Stimulated activated CD4-positive, alpha-beta T cell treated with anti-CD3 and anti-CD28 coated beads, Interleukin-4, amount 100 ng/mL, for 48 hours (primary cell): ENCODE measurements around the gene TBX20.
"Not testable (repeated sequence)": the region's sequence is repeated elsewhere in the genome, so short reads cannot be mapped to it uniquely, and the experiment has no call there.

Source experiments
- DNase-seq, 2 donors: peaks; one replicate each; pipeline ENCODE4 v3.0.0-alpha.2; 2020; ENCODE audit warnings: low read depth in 2 of 2

Gene TBX20

DNA sequence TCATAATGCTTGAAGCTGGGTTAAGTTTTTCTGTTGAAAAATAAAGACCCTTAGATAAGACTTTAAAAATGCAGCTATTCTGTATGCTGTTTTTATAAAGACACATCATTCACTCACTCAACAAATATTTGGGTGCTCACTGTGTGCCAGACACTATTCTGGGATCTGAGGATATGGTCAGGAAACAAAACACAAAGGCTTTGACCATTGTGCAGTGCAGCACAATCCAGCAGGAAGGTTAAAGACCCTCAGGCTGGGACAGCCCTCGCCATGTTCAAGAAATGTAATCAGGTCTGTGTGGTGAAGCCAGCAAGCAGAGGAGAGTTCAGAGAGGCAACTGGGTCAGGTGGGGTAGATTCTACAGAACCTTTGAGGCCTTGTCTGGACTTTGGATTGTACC lies 31.5 kb downstream of the TBX20 start:
- DNase-seq, result not testable (repeated sequence)

- DNase-seq, result not testable (repeated sequence)
Observed at GRCh38 chr7:35220176-35220575, 33.7 kb downstream of the TBX20 start.

DNA sequence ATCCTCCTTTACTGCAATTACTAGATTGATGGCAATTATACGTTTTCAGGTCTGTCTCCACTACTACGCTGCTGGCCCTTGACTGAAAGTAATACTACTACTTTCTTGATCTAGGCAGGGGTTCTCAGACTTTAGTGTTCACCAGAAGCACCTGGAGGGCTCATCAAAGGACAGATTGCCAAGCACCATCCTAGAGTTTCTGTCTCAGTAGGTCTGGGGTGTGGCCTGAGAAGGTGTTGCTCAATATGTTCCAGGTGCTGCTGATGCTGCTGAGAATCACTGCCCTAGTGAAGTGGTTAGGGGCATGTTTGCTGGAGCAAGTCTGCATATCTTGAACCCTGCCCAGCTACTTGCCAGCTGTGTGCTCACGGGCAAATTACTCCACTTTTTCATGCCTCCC lies 37.9 kb downstream of the TBX20 start:
- DNase-seq, result not testable (repeated sequence)

DNA sequence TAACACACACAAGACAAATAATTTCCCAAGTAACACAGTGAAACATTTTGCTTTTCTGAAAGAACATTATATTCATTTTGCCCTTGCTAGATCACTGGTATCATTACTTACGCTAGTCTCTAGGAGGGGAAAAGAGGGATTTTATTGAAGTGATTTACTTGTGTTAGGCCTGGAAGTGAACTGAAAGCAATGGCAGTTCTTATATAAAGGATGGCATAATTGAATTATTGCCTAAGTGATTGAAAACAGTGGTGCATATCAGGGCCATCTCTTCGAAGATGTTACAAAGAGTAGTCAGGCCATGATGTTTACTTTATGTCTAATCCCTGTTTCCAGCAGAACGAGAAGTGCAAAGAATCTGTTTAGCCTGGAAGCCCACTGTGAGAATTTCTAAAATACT lies 38.8 kb downstream of the TBX20 start:
- DNase-seq, result not testable (repeated sequence)

- DNase-seq, result not testable (repeated sequence)
Observed at GRCh38 chr7:35206924-35207323, 47.0 kb downstream of the TBX20 start.

GRCh38 chr7:35204850-35205249 lies 49.0 kb downstream of the TBX20 start:
- DNase-seq, result not testable (repeated sequence)

GRCh38 chr7:35204031-35204430 lies 49.9 kb downstream of the TBX20 start:
- not testable (repeated sequence) for DNase-seq

- DNase-seq, result not testable (repeated sequence)
Observed at GRCh38 chr7:35202353-35202752, 51.5 kb downstream of the TBX20 start.

DNA sequence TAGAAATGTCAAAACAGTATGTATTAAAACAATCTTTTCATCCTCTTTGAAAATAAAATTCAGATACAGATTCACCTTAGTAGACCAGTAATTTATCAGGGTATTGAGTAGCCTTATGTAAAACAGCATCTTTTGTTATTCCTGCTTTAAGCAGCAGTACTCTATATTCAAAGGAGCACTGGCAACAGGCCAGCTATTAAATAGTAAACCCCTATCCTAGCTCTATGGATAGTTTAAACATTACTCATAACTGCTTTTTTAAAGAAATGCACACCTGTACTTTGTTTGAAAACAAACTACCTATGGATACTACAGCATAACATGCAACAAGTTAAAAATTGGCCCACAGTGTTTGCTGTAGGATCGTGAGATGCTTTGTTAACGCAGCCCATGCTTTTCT lies 53.7 kb downstream of the TBX20 start:
- DNase-seq, result not testable (repeated sequence)

DNA sequence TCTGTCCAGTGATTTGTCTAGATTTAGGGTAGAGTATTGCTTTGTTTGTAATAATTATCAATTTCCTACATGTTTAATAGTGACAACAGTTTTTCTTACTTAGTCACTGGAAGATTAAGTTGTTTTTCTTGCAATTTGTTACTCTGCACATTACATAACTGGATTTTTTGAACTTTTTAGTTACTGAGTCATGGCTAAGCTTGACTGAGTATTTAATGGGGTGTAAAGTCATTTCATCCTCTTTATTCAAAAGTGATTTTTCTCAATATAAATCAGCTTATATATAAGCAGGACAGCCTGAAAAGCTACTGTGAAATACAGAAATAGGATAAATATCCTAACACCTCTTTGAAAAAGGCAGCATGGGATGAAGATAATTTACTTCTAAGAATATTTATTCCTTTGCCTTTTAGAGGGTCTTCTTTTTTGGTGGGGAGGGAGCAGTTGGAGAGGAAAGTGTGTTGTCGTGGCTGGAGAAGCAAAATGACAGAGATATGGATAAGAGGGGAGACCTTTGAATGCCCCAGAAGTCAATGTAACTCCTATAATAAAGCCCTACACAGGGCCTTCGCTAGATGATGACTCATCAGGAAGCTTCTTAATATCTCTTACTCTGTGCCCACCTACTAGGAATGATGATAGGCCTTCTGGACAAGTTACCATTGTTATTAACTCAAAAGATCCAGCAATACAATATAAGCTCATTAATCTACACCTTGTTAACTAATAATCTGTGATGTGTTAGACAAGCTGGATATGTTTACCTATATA lies 55.3 kb downstream of the TBX20 start:
- DNase-seq, result not testable (repeated sequence)

GRCh38 chr7:35191571-35191970 lies 62.3 kb downstream of the TBX20 start:
- DNase-seq, result not testable (repeated sequence)

- not testable (repeated sequence) for DNase-seq
Observed at GRCh38 chr7:35190146-35190773, 63.6 kb downstream of the TBX20 start.

DNA sequence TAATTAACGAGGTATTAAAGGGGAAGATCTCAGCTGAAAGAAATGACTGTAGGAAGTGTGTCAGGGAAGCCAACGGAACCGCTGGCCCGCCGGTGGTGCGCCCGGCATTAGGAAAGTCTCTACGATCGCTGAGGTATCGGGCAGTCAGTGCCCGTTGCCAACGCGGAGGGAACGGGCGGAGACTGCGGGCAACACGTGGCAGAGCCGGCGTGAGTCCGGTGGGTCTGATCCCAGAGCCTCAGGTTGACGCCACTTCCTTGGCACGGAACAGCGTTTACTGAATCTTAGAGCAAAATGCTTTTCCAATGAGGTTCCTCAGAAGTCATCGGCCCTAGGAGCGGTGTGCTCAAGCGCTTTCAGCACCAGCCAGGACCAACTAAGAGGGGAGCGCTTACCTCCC lies 67.1 kb downstream of the TBX20 start:
- not testable (repeated sequence) for DNase-seq

DNA sequence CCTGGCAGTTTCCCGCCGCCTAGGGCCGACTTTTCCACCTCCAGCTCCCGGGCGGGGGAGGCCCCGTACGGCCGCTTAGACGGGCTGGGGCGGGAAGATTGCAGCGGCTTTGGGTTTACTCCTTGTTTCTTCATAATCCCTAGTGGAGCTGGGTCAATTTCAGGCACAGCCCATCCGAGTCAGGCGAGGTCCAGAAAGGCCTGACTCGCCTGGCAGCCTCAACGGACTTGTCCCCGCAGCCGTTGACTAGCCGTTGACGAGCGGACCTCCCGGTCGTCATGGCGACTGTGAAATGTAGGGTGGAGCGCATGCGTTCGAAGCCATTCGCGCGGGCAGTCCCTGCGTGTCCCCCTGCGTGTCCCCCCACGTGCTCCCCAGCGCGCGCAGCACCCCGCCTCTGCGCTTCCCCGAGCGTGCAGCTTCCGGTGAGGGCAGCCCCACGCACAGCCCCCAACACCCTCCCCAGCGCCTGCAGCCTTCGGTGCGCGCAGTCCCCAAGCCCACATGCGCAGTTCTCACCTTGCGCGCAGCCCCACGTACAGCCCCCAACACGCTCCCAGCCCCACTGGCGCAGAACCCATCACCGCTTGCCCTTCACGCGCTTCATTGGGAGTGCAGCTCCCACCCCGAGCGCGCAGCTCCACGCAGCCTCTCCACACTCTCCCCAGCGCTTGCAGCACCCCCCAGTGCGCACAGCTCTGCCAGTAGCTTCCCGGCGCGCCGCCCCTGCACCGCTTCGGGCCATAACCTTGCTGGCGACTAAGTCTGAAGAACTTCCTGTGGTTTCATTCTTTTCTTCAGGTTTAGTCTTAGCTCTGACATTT lies 67.8 kb downstream of the TBX20 start:
- no peak for DNase-seq

DNA sequence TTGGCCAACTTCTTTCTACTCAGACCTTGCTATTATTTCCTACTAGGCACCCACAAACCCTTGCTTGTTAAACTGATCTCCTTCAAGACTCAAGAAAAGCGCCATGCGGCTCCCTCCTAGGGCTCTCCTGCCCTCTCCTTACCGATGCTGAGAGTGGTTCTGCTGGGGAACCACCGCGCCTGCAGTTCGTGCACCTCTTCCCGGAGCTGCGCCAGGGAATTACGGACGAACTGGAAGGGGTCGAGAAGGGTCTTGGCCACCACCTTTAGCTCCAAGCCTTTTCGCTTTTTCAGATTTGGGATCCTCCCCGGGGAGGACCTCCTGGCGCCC lies 68.4 kb downstream of the TBX20 start:
- not testable (repeated sequence) for DNase-seq

GRCh38 chr7:35184961-35185360 lies 68.9 kb downstream of the TBX20 start:
- DNase-seq, result not testable (repeated sequence)

DNA sequence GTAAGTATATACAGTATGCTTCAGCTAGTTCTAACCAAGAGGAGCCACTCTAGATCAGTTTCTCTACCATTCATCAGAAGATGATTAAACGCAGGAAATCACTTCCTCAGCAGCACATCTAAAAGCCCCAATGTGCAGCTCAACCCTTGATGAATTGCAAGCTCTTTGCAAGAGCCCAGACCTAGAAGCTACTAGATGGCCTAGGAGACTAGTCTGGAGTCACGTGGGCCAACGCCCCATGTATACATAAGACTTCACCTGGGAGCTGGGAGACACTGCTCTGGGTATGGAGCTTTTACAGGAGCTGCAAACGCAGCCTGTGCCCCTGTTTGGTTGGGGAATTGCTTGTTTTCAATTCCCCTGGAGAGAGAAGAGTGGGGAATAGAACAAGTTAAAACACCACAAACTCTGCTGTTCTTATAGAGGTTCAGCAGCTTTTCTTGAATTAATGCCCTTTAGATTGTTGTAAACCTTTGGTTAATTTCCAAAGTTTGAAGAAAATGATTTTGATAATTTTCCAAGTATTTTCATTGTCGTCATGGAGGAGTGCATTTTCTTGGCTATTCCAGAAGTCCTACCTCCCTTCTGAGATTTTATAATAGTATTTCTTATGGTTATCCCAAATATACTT lies 69.9 kb downstream of the TBX20 start:
- not testable (repeated sequence) for DNase-seq

DNA sequence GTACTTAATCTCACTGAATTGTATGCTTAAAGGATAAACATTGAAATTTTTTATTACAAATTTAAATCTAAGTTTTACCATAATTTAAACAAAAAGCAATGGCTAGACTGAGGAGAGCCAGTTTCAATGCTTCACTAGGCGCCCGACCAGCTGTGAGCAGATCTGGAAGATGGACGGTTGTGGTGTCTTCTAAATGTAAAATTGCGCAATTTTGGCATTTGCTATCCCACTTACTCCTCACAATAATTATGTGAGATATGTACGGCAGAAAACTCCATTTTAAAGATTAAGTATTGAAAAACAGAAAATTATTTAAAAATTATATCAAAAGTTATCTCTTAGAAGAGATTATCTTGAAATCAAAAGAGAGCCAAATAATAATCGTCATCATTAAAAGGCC lies 73.2 kb downstream of the TBX20 start:
- not testable (repeated sequence) for DNase-seq

DNA sequence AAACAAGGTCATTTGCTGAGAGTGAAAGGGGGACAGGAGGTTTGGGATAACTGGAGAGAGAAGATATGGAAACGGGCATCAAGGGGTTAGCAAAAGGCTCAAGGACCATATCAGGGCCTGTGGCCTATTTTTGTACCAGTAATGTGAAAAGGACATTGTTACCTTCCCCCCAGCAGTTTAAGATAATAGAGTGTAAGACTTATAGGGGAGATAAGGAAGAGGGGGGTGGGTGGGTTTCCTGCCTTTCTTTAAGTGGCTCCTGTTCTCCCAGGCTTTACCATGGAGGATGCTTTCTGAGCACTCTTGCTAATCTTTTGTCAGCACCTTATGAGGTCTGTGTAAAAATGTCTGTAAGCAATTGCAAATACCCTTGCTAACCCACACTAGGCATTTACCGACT lies 80.7 kb downstream of the TBX20 start:
- not testable (repeated sequence) for DNase-seq

DNA sequence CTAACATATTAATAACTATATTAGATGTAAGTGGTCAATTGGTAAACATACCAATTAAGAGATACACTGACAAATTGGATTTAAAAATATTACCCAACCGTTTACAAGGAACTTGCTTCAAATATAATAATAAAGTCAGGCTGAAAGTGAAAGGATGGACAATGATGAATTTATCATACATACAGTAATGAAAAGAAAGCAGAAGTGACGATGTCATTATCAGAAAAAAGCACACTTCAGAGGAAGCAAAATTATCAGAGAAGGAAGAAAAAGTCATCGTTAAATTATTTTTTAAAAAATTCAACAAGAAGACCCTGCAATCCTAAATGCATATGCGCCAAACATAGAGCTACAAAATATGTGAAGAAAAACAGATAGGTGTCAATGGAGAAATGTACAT lies 81.8 kb downstream of the TBX20 start:
- not testable (repeated sequence) for DNase-seq

GRCh38 chr7:35167658-35168057 lies 86.2 kb downstream of the TBX20 start:
- not testable (repeated sequence) for DNase-seq

DNA sequence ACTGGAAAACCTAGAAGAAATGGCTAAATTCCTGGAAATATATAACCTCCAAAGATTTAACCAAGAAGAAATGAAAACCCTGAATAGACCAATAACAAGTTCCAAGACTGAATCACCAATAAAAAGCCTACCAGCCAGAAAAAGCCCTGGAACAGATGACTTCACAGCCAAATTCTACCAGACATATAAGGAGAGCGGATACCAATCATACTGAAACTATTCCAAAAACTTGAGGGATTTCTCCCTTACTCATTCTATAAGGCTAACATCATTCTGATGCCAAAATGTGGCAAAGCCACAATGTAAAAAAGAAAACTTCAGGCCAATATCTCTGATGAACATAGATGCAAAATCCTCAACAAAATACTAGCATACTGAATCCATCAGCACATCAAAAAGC lies 86.7 kb downstream of the TBX20 start:
- DNase-seq, result not testable (repeated sequence)
